Ovary (tissue), 3 donors: Measurements from ENCODE around the gene OR52B2.

ENCODE experiments used
- CTCF ChIP-seq, 3 donors: fragments of 450-650 bp in 2 of 3; fragments of 200-600 bp in 1 of 3; IDR thresholded peaks; one replicate each; pipeline versions ENCODE4 v1.5.1 to v1.8.0; 2016 to 2022; ENCODE audit warnings: antibody characterized with exemption in 3 of 3, mild to moderate bottlenecking in 1 of 3
- EP300 ChIP-seq: sonication (generic); formaldehyde crosslinking; IDR thresholded peaks from one replicate; pipeline ENCODE4 v1.6.1; 2017; ENCODE audit warnings: antibody characterized with exemption
- POLR2A ChIP-seq: fragments of 450-650 bp; IDR thresholded peaks from one replicate; pipeline ENCODE4 v1.6.1; 2017; ENCODE audit warnings: antibody characterized with exemption, mild to moderate bottlenecking, moderate library complexity
- donor health status: DM: no; HTN: no; CAD: no.

GRCh38 chr11:6129011-6129410, 41.1 kb downstream of the OR52B2 start:
- TF ChIP-seq CTCF (IDR thresholded peaks at IDR 0.05): no peak
- TF ChIP-seq POLR2A: no peak
- no peak for TF ChIP-seq EP300
